GM23338 (cell line): ENCODE measurements around the gene PRAMEF12.

Experiments
- CTCF ChIP-seq, 2 experiments: fragments of 200-600 bp in 1 of 2; sonication (generic) in 1 of 2; conservative IDR thresholded peaks; 2 replicates each; pipeline versions ENCODE4 v1.5.1 to v1.6.1; 2016 to 2017; ENCODE audit warnings: antibody characterized with exemption in 2 of 2, low read depth in 2 of 2, mild to moderate bottlenecking in 2 of 2, moderate library complexity in 1 of 2
- EZH2phosphoT487 ChIP-seq: fragments of 200-600 bp; sonication (generic); IDR thresholded peaks from one replicate; pipeline ENCODE4 v1.8.1; 2018; ENCODE audit warnings: antibody characterized with exemption; ENCODE audit not compliant: unreplicated experiment

GRCh38 chr1:12745126-12745991 is 28.2 kb upstream of the PRAMEF12 start:
- TF ChIP-seq EZH2phosphoT487, result no peak
- no peak for TF ChIP-seq CTCF (conservative IDR thresholded peaks at IDR 0.05; ENCODE audit: low read depth in 2 of 2)
